GM21423 (cell line): ENCODE data around the gene PLXNA3.

Experiments
- ATAC-seq: cut with Tn5 transposase; IDR thresholded peaks from one replicate; pipeline ENCODE4 v1.9.1; 2021; ENCODE audit warnings: mild to moderate bottlenecking, moderate library complexity; ENCODE audit not compliant: unreplicated experiment

The PLXNA3 gene

GRCh38 chrX:154525606-154526490 lies 67.8 kb downstream of the PLXNA3 start:
- no peak for ATAC-seq

- no peak for ATAC-seq
Measured at GRCh38 chrX:154526901-154527675, 69.0 kb downstream of the PLXNA3 start.
